ENCODE measurements around the gene EIF4G3. TPM values are rescaled to one million over a fixed set of nuclear protein-coding genes. Genes with fewer than 3 reads are reported as not detected.

Gene EIF4G3
- total RNA-seq, 4 donors from 2014 or later, result 48.6 to 73.6 (median 57.9) TPM

DNA sequence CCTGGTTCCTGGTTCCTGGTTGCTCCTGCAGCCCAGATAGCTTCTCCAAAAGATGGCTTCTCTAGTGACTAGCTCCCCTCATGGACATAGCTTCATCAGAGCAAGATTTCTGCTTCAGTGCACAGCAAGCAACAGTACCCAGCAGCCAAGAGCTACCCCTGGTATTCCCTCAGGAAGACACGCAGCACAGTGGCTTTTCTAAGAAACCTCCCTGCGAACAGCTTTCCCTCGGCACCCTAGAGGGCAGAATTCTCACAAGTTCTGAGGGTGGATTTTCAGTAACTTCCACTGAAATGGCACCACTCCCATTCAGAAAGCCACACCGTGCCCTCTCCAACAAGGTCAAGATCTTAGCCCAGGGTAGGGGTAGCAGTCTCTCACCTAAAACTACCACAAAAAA, 128.2 kb downstream of the EIF4G3 start:
- H3K36me3 ChIP-seq, result no peaks in the 10 kb centered on the region
- H3K27ac ChIP-seq, result no peak overlapping the region

DNA sequence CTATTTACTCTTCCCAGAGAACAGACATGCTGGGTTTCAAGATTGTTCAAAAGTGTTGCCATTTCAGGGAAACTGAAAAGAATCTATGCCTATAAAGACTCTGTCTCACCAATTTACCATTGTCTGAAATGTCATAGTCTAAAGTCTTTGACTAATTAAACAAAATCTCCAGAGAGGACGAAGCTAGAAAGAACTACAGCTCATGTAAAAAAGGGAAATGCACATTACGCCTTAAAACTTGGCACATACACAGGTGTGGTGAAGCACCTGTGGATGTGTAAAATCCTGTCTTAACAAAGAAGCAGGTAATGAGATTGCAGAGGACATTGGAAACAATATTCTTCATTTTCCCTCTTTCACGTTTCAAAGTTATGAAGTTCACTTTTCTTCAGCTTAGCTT, 130.6 kb downstream of the EIF4G3 start:
- Histone ChIP-seq H3K27me3 (no peaks in the 10 kb centered on the region), H3K36me3 (no peaks in the 10 kb centered on the region), H3K4me3 (no peak overlapping the region), H3K27ac (no peak overlapping the region), H3K9me3 (no peaks in the 10 kb centered on the region), H3K4me1 (peaks cover 2 to 37% (median 10%) of the 10 kb centered on the region in 3 donors)
- WGBS, 2 donors (ENCODE audit: low coverage in 1 of 2), result 91 to 98% methylated on average over 3 of the region's 3 CpGs
- TF ChIP-seq, protein P1, sequence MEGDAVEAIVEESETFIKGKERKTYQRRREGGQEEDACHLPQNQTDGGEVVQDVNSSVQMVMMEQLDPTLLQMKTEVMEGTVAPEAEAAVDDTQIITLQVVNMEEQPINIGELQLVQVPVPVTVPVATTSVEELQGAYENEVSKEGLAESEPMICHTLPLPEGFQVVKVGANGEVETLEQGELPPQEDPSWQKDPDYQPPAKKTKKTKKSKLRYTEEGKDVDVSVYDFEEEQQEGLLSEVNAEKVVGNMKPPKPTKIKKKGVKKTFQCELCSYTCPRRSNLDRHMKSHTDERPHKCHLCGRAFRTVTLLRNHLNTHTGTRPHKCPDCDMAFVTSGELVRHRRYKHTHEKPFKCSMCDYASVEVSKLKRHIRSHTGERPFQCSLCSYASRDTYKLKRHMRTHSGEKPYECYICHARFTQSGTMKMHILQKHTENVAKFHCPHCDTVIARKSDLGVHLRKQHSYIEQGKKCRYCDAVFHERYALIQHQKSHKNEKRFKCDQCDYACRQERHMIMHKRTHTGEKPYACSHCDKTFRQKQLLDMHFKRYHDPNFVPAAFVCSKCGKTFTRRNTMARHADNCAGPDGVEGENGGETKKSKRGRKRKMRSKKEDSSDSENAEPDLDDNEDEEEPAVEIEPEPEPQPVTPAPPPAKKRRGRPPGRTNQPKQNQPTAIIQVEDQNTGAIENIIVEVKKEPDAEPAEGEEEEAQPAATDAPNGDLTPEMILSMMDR (IDR thresholded peaks at IDR 0.05), result no peak
- no peak for TF ChIP-seq POLR2A (IDR thresholded peaks at IDR 0.05)
- TF ChIP-seq EP300 (IDR thresholded peaks at IDR 0.05), result no peak
- no peak for TF ChIP-seq POLR2AphosphoS5 (IDR thresholded peaks at IDR 0.05)
- ATAC-seq, result no peak

More for the DNA sequence above, 128.2 kb downstream of the EIF4G3 start:
- WGBS, 2 donors (ENCODE audit: low coverage in 1 of 2), result 100% methylated on average over 1 to 4 of the region's 4 CpGs
- H3K4me3 ChIP-seq, result no peak overlapping the region
- H3K4me1 ChIP-seq, result peaks cover 0 to 27% (median 2%) of the 10 kb centered on the region in 3 donors
- ATAC-seq, result no peak
- no peaks in the 10 kb centered on the region for H3K27me3 ChIP-seq
- TF ChIP-seq EP300 (IDR thresholded peaks at IDR 0.05) (no peak), POLR2AphosphoS5 (IDR thresholded peaks at IDR 0.05) (no peak), POLR2A (IDR thresholded peaks at IDR 0.05) (no peak)
- TF ChIP-seq, protein P1 (IDR thresholded peaks at IDR 0.05), result no peak
- H3K9me3 ChIP-seq, result no peaks in the 10 kb centered on the region

DNA sequence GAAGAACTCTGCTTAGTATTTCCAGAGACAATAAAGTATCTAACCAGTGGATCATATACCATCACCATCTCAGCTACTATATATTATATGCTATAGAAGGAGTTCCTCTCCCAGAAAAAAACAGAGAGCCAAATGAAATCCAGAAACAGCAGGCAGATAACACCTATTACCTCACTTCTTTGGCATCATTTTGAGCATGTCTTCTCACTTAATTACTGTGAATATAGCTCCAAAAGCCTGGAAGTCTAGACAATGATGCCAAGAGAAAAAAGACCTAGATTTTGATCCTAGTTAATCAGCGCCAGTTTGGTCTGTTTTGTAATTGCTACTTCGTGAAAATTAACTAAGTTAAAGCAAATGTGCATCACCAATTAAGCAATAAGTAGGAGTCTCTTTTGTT, 131.3 kb downstream of the EIF4G3 start:
- Histone ChIP-seq H3K36me3 (no peaks in the 10 kb centered on the region), H3K4me3 (no peak overlapping the region), H3K27me3 (no peaks in the 10 kb centered on the region), H3K4me1 (peaks cover 2 to 37% (median 10%) of the 10 kb centered on the region in 3 donors), H3K27ac (no peak overlapping the region), H3K9me3 (no peaks in the 10 kb centered on the region)
- no peak for ATAC-seq
- TF ChIP-seq POLR2A (IDR thresholded peaks at IDR 0.05) (no peak), EP300 (IDR thresholded peaks at IDR 0.05) (no peak), POLR2AphosphoS5 (IDR thresholded peaks at IDR 0.05) (no peak)
- TF ChIP-seq, protein P1 (IDR thresholded peaks at IDR 0.05), result no peak
- WGBS, 2 donors (ENCODE audit: low coverage in 1 of 2), result 34 to 55% methylated on average over 2 of the region's 2 CpGs

DNA sequence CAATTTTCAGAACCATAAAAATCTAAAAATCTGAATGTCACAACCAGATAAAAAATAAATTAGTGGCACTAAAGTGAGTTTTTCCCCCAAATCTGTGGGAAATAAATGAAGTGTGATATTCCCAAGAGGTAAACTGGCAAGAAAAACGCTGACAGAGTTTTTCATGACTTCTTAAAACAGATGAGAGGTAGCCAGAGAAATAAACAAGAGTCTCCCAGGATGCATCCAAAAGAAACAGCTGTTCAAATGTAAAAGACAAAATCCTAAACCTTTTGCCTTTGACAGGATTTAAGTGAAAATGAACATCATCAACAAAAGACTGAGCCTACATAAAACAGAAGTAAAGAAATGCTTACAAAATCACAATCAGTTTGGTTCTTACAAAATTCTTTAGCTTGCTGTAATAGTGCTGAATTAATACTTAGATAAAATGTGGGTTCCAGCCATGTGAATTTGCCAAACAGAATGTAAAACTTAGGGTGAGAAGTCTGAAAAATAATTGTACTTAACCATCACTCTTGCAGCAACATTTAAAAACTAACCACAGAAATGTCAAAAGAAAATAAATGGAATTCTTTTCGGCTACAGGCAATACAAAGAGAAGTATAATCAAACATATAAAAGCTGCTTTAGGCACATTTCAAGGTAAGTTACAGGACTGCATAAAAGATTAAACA, 133.6 kb downstream of the EIF4G3 start:
- no peak for ATAC-seq
- no peaks in the 10 kb centered on the region for H3K9me3 ChIP-seq
- 17 to 40% methylated on average over 2 of the region's 2 CpGs for WGBS, 2 donors (ENCODE audit: low coverage in 1 of 2)
- H3K4me3 ChIP-seq, result no peak overlapping the region
- H3K4me1 ChIP-seq, result peaks cover 2 to 29% (median 10%) of the 10 kb centered on the region in 3 donors
- H3K27me3 ChIP-seq, result no peaks in the 10 kb centered on the region
- no peak for TF ChIP-seq POLR2A (IDR thresholded peaks at IDR 0.05)
- TF ChIP-seq EP300 (IDR thresholded peaks at IDR 0.05), result no peak
- TF ChIP-seq, protein P1 (IDR thresholded peaks at IDR 0.05), result no peak
- no peak for TF ChIP-seq POLR2AphosphoS5 (IDR thresholded peaks at IDR 0.05)
- H3K36me3 ChIP-seq, result no peaks in the 10 kb centered on the region
- no peak overlapping the region for H3K27ac ChIP-seq

DNA sequence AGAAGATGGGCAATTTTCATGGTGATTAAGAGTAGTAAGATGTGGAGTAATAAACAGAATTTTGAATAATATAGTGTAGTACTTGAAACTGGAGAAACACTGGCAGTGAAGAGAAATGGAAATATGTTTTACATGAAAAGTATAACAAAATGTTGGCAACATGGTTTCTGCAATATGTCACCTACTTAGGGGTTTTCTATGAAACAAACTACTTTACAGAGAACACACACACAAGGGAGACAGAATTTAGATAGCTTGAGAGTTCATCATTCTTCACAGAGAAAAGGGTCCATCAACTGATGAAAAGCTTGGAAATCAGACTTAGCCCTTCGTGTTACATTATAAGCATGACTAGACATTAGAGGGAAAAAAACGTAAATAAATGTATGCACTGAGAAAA, 135.2 kb downstream of the EIF4G3 start:
- Histone ChIP-seq H3K27ac (no peak overlapping the region), H3K27me3 (no peaks in the 10 kb centered on the region), H3K4me3 (no peak overlapping the region), H3K4me1 (peaks cover 2 to 37% (median 10%) of the 10 kb centered on the region in 3 donors), H3K9me3 (no peaks in the 10 kb centered on the region), H3K36me3 (no peaks in the 10 kb centered on the region)
- no peak for ATAC-seq
- 100% methylated on average over 2 of the region's 2 CpGs for WGBS, 2 donors (ENCODE audit: low coverage in 1 of 2)
- TF ChIP-seq, protein P1 (IDR thresholded peaks at IDR 0.05), result no peak
- TF ChIP-seq POLR2A (IDR thresholded peaks at IDR 0.05), result no peak
- no peak for TF ChIP-seq EP300 (IDR thresholded peaks at IDR 0.05)
- TF ChIP-seq POLR2AphosphoS5 (IDR thresholded peaks at IDR 0.05), result no peak

Measured in gastroesophageal sphincter (tissue), 4 donors.